Cardiac muscle cell (in vitro differentiated cells and primary cell): ENCODE data around the gene ATP5F1D. TPM values are rescaled to one million over a fixed set of nuclear protein-coding genes. Genes with fewer than 3 reads are reported as not detected.

Experiments used
- DNase-seq, 2 donors: peaks; one replicate each; pipeline versions ENCODE4 v3.0.0 to v3.0.0-alpha.2; 2010 to 2017; ENCODE audit warnings: low read depth in 1 of 2, low spot score in 1 of 2
- H3K27ac ChIP-seq: fragments of 200-600 bp; sonication (generic); 2 replicates; pipeline ENCODE4 v1.5.1; 2016
- H3K27me3 ChIP-seq: fragments of 200-600 bp; sonication (generic); 2 replicates; pipeline ENCODE4 v1.6.0; 2016; ENCODE audit warnings: control low read depth
- H3K36me3 ChIP-seq: fragments of 200-600 bp; sonication (generic); 2 replicates; pipeline ENCODE4 v1.5.1; 2016; ENCODE audit warnings: control low read depth
- H3K4me1 ChIP-seq: fragments of 200-600 bp; sonication (generic); 2 replicates; pipeline ENCODE4 v1.8.1; 2017; ENCODE audit warnings: low read depth, mild to moderate bottlenecking, mixed run types
- H3K4me3 ChIP-seq: fragments of 200-600 bp; sonication (generic); 2 replicates; pipeline ENCODE4 v1.5.1; 2016; ENCODE audit warnings: mild to moderate bottlenecking
- H3K9me3 ChIP-seq: fragments of 200-600 bp; sonication (generic); 2 replicates; pipeline ENCODE4 v1.5.1; 2017; ENCODE audit warnings: low read depth, mild to moderate bottlenecking, control low read depth
- polyA plus RNA-seq: library from polyadenylated mRNA; unstranded; fragments of >200 nt; fragmentation: Nextera tagmentation; extraction: Ambion mirVana; gene quantifications from 2 replicates; pipeline ENCODE4 v1.2.1, GENCODE V29; 2016
- total RNA-seq: library from RNA; depleted of rRNA; stranded (reverse); fragments of >200 nt; gene quantifications from 2 replicates; pipeline ENCODE4 v1.2.3, GENCODE V29; 2016
- TF ChIP-seq, protein P1 (sequence below): IDR thresholded peaks from 2 replicates; pipeline ENCODE4 v1.5.1; 2012; ENCODE audit warnings: low read depth, mild to moderate bottlenecking, low read length

Gene ATP5F1D
- total and polyA plus RNA-seq, 2 experiments from 2014 or later, result 188 to 638 TPM

DNA sequence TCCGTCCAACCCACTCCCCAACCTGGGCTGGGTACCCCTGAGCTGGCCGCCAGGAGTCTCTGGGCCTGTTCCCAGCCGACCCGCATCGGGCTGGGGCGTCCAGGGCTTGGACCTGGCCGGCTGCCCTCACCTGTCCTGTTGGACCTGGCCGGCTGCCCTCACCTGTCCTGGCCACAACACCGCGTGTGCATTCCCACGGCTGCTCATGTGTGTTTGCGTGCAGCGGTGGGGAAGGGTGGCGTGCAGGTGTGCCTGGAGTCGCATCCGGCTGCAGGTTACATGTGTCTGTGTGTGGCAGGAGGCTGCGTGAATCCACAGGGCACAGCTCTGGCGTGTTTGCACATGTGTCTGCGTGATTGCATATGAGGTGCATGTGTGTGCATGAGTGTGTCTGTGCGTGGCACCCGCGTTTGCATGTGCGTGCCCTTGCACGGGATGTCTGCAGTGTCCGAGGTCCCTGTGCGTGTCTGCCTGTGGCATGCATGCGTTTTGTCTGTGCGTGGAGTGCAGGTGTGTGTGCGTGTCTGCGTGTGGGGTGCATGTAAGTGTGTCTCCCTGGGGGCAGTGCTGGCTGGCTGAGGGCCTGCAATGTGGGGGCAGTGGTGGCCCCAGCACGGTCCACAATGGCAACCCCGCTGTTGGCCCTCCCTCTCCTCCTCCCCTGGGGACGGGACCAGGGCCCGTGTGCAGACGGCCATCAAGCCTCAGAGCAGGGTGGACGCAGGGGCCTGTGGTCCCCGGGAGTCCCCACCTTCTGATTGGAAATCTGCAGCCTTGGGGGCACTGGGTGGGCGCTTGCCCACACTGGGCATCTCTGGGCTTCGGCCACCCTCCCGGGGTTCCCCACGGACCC is 47.5 kb downstream of the ATP5F1D start:
- no peaks in the 10 kb centered on the region for H3K36me3 ChIP-seq
- DNase-seq, result no peak
- H3K27ac ChIP-seq, result no peak overlapping the region
- no peaks in the 10 kb centered on the region for H3K4me1 ChIP-seq
- no peaks in the 10 kb centered on the region for H3K9me3 ChIP-seq
- TF ChIP-seq, protein P1, sequence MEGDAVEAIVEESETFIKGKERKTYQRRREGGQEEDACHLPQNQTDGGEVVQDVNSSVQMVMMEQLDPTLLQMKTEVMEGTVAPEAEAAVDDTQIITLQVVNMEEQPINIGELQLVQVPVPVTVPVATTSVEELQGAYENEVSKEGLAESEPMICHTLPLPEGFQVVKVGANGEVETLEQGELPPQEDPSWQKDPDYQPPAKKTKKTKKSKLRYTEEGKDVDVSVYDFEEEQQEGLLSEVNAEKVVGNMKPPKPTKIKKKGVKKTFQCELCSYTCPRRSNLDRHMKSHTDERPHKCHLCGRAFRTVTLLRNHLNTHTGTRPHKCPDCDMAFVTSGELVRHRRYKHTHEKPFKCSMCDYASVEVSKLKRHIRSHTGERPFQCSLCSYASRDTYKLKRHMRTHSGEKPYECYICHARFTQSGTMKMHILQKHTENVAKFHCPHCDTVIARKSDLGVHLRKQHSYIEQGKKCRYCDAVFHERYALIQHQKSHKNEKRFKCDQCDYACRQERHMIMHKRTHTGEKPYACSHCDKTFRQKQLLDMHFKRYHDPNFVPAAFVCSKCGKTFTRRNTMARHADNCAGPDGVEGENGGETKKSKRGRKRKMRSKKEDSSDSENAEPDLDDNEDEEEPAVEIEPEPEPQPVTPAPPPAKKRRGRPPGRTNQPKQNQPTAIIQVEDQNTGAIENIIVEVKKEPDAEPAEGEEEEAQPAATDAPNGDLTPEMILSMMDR, result no peak
- no peak overlapping the region for H3K4me3 ChIP-seq
- no peaks in the 10 kb centered on the region for H3K27me3 ChIP-seq

- Histone ChIP-seq H3K27ac (no peak overlapping the region), H3K4me3 (no peak overlapping the region), H3K9me3 (no peaks in the 10 kb centered on the region), H3K27me3 (no peaks in the 10 kb centered on the region), H3K36me3 (no peaks in the 10 kb centered on the region), H3K4me1 (no peaks in the 10 kb centered on the region)
- DNase-seq, result no peak
- TF ChIP-seq, protein P1, result no peak
Measured at GRCh38 chr19:1289686-1290025, 48.1 kb downstream of the ATP5F1D start.

DNA sequence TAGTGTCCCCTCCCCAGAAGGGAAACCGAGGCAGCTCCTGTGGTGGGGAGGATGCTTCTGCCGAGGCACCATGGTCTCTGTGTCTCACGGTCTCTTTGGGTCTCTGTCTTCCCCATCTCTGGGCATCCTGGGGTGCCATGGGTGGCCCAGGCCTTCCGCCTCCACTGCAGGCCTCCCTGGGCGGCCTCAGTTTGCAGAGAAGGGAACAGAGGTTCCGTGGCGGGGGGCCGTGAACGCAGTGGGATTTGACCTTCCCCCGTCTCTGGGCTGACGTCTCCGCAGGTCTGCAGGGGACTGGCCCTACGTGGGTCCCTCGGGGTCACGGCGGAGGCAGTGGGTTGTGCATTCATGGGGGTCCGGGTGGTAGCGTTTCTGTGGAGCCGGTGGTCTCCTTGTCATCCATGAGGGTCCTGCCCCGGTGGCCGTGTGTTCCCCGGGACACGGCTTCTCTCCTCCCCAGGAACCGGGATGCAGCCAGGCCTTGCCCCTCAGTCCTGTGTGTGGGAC is 48.7 kb downstream of the ATP5F1D start:
- Histone ChIP-seq H3K4me1 (no peaks in the 10 kb centered on the region), H3K4me3 (no peak overlapping the region), H3K36me3 (no peaks in the 10 kb centered on the region), H3K9me3 (no peaks in the 10 kb centered on the region), H3K27me3 (peaks cover 4% of the 10 kb centered on the region), H3K27ac (no peak overlapping the region)
- TF ChIP-seq, protein P1, result no peak
- DNase-seq, result no peak

DNA sequence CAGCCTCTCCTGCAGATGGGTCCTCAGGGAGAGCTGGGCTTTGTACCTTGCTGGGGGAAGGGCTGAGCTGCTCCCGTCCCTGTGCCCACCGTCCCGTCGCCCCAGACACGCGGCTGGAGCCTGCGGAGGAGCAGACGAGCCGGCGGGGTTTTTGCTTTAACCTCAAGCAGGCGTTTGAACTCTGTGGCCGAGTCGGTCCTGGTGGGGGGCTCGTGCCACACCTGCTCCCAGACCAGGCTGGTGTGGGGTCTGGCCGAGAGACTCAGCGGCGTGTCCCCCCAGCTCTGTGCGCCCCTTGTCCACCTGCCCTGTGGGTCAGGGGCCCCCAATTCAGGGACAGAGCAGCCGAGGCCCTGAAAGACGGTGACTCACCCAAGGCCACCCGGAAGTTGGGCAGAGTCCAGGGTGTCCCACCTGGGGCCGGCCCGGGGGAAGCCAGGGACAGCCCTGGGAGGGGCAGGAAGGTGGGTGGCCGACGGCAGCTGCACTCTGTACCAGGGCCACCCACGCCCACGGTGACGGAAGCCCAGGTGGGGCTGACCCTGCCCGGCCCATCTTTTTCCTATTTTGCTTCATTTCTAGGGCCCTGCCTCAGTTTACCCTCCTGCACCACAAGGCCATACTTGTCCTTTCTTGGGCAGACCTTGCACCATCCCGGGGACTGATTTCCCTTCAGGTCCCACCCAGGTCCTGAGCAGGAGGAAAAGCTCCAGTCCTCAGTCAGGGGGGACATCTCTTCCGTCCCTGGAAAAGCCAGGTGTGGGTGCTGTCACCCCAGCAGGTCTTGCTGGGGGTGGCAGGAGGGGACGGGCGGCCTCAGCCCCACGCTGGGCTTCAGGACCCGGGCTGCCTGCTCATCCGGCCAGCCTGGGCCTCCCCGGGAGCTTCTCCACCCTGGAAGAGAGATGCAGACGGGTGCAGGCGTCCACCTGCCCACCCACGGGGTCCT is 49.4 kb downstream of the ATP5F1D start:
- H3K4me3 ChIP-seq, result no peak overlapping the region

More for the DNA sequence above, 49.4 kb downstream of the ATP5F1D start:
- DNase-seq, result no peak
- Histone ChIP-seq H3K27me3 (peaks cover 6% of the 10 kb centered on the region), H3K27ac (no peak overlapping the region), H3K36me3 (no peaks in the 10 kb centered on the region), H3K9me3 (no peaks in the 10 kb centered on the region), H3K4me1 (no peaks in the 10 kb centered on the region)
- TF ChIP-seq, protein P1, result no peak
